ENCODE measurements around the gene MAPT. TPM values are rescaled to one million over a fixed set of nuclear protein-coding genes. Genes with fewer than 3 reads are reported as not detected.

Gene MAPT
- total RNA-seq, 4 donors from 2014 or later = 3.6 to 6.5 (median 4.5) TPM

DNA sequence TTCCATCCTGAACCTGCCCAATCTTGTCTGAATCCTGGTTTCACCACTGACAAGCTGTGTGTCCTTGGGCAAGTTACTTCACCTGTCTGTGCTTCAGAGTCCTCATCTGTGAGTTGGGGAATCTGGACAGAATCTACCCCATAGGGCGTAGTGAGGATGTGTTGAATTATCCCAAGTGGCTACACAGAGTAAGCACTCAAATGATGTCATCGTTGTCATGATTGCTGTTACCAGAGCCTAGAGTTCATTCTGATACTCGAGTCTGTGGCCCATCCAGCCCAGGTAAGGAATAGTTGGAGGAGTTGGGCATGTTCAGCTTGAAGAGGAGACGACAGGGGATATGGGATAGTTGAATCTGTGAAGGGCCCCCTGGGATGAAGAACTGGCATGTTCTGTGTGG lies 45.9 kb downstream of the MAPT start:
- TF ChIP-seq POLR2AphosphoS5 (IDR thresholded peaks at IDR 0.05) (no peak), POLR2A (IDR thresholded peaks at IDR 0.05) (no peak), EP300 (IDR thresholded peaks at IDR 0.05) (no peak)
- TF ChIP-seq, protein P1, sequence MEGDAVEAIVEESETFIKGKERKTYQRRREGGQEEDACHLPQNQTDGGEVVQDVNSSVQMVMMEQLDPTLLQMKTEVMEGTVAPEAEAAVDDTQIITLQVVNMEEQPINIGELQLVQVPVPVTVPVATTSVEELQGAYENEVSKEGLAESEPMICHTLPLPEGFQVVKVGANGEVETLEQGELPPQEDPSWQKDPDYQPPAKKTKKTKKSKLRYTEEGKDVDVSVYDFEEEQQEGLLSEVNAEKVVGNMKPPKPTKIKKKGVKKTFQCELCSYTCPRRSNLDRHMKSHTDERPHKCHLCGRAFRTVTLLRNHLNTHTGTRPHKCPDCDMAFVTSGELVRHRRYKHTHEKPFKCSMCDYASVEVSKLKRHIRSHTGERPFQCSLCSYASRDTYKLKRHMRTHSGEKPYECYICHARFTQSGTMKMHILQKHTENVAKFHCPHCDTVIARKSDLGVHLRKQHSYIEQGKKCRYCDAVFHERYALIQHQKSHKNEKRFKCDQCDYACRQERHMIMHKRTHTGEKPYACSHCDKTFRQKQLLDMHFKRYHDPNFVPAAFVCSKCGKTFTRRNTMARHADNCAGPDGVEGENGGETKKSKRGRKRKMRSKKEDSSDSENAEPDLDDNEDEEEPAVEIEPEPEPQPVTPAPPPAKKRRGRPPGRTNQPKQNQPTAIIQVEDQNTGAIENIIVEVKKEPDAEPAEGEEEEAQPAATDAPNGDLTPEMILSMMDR (IDR thresholded peaks at IDR 0.05) = no peak
- Histone ChIP-seq H3K27me3 (no peaks in the 10 kb centered on the region), H3K36me3 (no peaks in the 10 kb centered on the region), H3K4me1 (peaks cover 25% of the 10 kb centered on the region), H3K4me3 (no peak overlapping the region), H3K27ac (peak overlapping the region; percentile 64), H3K9me3 (no peaks in the 10 kb centered on the region)
- no peak for DNase-seq (ENCODE audit: low spot score in 2 of 2)
- 77% methylated on average over 4 of the region's 4 CpGs for WGBS

DNA sequence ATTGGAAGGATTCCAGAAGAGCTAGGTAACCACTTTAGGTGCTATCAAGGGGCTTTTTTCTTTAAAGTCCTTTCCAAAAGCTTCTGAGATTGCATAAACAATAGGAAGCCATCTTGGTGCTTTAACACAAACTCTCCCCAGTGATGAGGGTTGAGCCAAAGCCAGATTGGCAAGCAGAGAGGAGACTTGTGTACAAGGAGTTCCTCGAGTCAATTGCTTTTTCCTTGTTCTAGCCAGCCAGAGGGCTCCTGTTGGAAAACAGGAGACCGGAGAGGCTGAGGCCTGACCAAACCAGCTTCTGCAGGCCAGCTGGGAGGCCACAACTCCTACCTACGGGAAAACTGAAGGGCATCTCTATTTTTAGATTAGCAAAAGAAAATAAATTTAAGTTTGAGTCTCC lies 46.5 kb downstream of the MAPT start:
- Histone ChIP-seq H3K36me3 (no peaks in the 10 kb centered on the region), H3K4me3 (no peak overlapping the region), H3K27ac (peak overlapping the region; percentile 64), H3K9me3 (no peaks in the 10 kb centered on the region), H3K27me3 (no peaks in the 10 kb centered on the region), H3K4me1 (peaks cover 25% of the 10 kb centered on the region)
- WGBS = 33% methylated on average over 3 of the region's 3 CpGs
- TF ChIP-seq POLR2AphosphoS5 (IDR thresholded peaks at IDR 0.05) (no peak), EP300 (IDR thresholded peaks at IDR 0.05) (no peak), POLR2A (IDR thresholded peaks at IDR 0.05) (no peak)
- TF ChIP-seq, protein P1 (IDR thresholded peaks at IDR 0.05) = no peak
- DNase-seq (ENCODE audit: low spot score in 2 of 2) = peak in 1 of 2 donors; percentile 86

DNA sequence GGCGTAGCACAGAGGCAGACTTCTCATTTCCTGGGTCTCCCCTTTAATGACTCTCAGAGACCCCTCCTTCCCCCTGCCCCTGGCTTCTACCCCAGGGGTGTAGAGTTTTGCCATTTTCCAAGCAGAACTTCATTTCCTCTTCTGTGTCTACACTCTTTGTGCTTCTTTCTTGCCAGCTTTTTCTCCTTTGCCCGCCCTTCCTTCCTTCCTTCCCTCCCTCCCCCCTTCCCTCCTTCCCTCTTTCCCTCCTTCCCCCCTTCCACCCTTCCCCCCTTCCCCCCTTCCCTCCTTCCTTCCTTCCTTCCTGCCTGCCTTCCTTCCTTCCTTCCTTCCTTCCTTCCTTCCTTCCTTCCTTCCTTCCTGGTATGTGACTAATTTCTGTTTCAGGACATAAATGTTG lies 47.0 kb downstream of the MAPT start:
- Histone ChIP-seq H3K36me3 (no peaks in the 10 kb centered on the region), H3K9me3 (no peaks in the 10 kb centered on the region), H3K27ac (peak overlapping the region; percentile 64), H3K27me3 (no peaks in the 10 kb centered on the region), H3K4me3 (no peak overlapping the region), H3K4me1 (peaks cover 25% of the 10 kb centered on the region)
- TF ChIP-seq POLR2A (IDR thresholded peaks at IDR 0.05) (no peak), POLR2AphosphoS5 (IDR thresholded peaks at IDR 0.05) (no peak), EP300 (IDR thresholded peaks at IDR 0.05) (no peak)
- TF ChIP-seq, protein P1 (IDR thresholded peaks at IDR 0.05) = no peak
- WGBS = 69% methylated on average over 2 of the region's 2 CpGs
- no peak for DNase-seq (ENCODE audit: low spot score in 2 of 2)

DNA sequence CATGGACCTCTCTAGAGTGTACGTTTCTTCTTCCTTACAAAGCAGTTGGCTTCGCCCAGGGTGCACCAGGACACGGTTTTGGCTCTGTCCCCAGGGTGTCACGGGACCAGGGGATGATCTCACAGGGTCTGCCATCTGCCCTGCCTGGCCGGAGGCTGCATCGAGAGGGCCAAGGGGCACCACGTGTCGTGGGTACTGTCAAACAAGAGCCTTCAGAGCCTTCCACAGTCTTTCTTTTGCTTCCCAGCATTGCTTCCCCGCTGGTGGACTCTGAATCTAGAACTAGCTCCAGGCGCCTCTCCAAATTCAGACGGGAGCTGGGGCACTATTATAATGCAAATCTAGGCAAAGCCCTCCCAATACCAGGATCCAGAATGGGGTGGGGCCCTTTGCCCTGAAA lies 47.9 kb downstream of the MAPT start:
- H3K27ac ChIP-seq = peak overlapping the region; percentile 49

DNA sequence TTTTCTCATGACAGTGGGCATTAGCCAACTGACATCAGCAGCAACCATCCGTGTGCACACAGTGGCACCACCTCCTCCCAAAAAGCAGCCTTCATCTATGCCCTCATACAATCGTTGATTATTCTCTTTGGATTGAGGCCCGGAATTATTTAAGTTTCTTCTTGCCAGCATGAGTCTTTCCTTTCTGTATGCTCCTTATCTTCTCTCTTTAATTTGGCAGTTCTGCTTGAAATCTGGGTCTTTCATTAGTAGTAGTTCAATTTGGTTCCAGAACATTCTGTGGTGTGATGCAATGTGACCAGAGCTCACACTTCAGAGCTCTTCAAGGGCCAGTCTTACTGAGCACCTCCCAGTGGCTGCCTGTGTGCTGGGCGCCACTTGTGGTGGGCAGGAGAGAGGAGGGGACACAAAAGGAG lies 52.5 kb downstream of the MAPT start:
- TF ChIP-seq POLR2A (IDR thresholded peaks at IDR 0.05) = no peak
- TF ChIP-seq, protein P1 (IDR thresholded peaks at IDR 0.05) = no peak
- no peak for TF ChIP-seq EP300 (IDR thresholded peaks at IDR 0.05)
- no peak for TF ChIP-seq POLR2AphosphoS5 (IDR thresholded peaks at IDR 0.05)
- 48% methylated on average over 4 of the region's 4 CpGs for WGBS
- DNase-seq (ENCODE audit: low spot score in 2 of 2) = no peak

More for the DNA sequence above, 47.9 kb downstream of the MAPT start:
- WGBS = 36% methylated on average over 11 of the region's 11 CpGs
- TF ChIP-seq, protein P1 (IDR thresholded peaks at IDR 0.05) = no peak
- TF ChIP-seq POLR2AphosphoS5 (IDR thresholded peaks at IDR 0.05) = peak in 1 of 3 donors; percentile 16
- no peak for TF ChIP-seq EP300 (IDR thresholded peaks at IDR 0.05)
- no peak for TF ChIP-seq POLR2A (IDR thresholded peaks at IDR 0.05)
- H3K4me1 ChIP-seq = peaks cover 27% of the 10 kb centered on the region
- no peaks in the 10 kb centered on the region for H3K9me3 ChIP-seq
- no peak overlapping the region for H3K4me3 ChIP-seq
- no peaks in the 10 kb centered on the region for H3K27me3 ChIP-seq
- DNase-seq (ENCODE audit: low spot score in 2 of 2) = peak; percentile 85 to 86
- no peaks in the 10 kb centered on the region for H3K36me3 ChIP-seq

More for the DNA sequence above, 52.5 kb downstream of the MAPT start:
- Histone ChIP-seq H3K4me1 (peaks cover 26% of the 10 kb centered on the region), H3K27ac (no peak overlapping the region), H3K27me3 (no peaks in the 10 kb centered on the region), H3K36me3 (no peaks in the 10 kb centered on the region), H3K4me3 (no peak overlapping the region), H3K9me3 (no peaks in the 10 kb centered on the region)
